ENCODE measurements around the gene PLCZ1. TPM values are rescaled to one million over a fixed set of nuclear protein-coding genes. Genes with fewer than 3 reads are reported as not detected.

PLCZ1 gene
- total and polyA plus RNA-seq, 12 donors = not detected

DNA sequence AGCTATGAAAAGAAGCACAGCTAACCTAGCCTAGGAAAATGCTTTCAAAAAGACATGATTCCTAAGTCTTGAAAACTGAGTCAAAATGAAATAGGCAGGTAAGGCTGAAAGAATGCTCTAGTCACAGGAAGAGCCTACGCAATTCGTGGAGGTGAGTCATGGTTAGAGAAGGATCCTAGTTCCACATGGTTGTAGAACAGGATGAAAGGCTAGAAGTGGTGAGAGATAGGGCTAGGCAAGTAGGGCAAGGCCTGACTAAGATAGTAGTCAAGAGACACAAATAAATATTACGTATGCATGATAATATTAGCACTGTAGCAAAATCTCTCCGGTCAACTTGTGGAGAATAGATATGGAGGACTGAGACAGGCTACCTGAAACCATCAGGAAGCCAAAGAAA lies 47.2 kb downstream of the PLCZ1 start:
- no peaks in the 10 kb centered on the region for H3K27me3 ChIP-seq
- H3K4me3 ChIP-seq = no peak overlapping the region
- no peaks in the 10 kb centered on the region for H3K36me3 ChIP-seq (replicated peaks in 1 of 2)
- H3K4me1 ChIP-seq (replicated peaks in 1 of 2) = no peaks in the 10 kb centered on the region
- no peaks in the 10 kb centered on the region for H3K9me3 ChIP-seq (replicated peaks in 1 of 3)
- intact Hi-C loops (cut with DNase I) = no loop called here
- TF ChIP-seq CTCF (IDR thresholded peaks at IDR 0.05) (no peak), POLR2A (IDR thresholded peaks at IDR 0.05) (no peak)
- no peak for DNase-seq
- 86 to 93% (median 90%) methylated on average over 4 of the region's 4 CpGs for WGBS, 4 donors
- no peak overlapping the region for H3K27ac ChIP-seq

DNA sequence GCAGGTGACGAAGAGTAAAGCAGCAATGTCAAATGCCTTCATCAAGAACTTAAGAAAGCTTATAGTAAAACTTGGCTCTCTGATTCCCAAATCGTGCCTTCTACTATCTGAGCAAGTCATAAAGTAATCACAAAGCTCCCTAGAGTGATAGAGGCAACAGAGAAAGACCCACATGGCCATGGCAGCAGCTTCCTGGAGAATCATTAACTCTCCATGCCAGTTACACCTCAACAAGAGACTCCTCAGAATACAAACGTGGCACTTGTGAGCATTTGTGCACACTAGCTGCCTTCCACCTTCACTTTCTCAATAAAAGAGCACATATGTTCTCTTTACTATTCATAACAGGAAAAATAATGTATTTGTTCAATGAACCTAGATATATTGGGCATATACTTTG lies 48.0 kb downstream of the PLCZ1 start:
- Histone ChIP-seq H3K4me1 (replicated peaks in 1 of 2) (no peaks in the 10 kb centered on the region), H3K4me3 (no peak overlapping the region), H3K36me3 (replicated peaks in 1 of 2) (no peaks in the 10 kb centered on the region), H3K27ac (no peak overlapping the region), H3K27me3 (no peaks in the 10 kb centered on the region), H3K9me3 (replicated peaks in 1 of 3) (no peaks in the 10 kb centered on the region)
- intact Hi-C loops (cut with DNase I) = no loop called here
- WGBS, 4 donors = 75 to 78% (median 76%) methylated on average over 3 of the region's 3 CpGs
- TF ChIP-seq CTCF (IDR thresholded peaks at IDR 0.05) (no peak), POLR2A (IDR thresholded peaks at IDR 0.05) (no peak)
- DNase-seq = no peak

GRCh38 chr12:18684430-18684829 lies 53.4 kb downstream of the PLCZ1 start:
- intact Hi-C loops (cut with DNase I) = no loop called here
- WGBS, 4 donors = 25 to 41% (median 31%) methylated on average over 1 of the region's 1 CpG
- no peaks in the 10 kb centered on the region for H3K9me3 ChIP-seq (replicated peaks in 1 of 3)
- peaks cover 0 to 5% of the 10 kb centered on the region in 2 donors for H3K4me1 ChIP-seq (replicated peaks in 1 of 2)
- no peak for TF ChIP-seq CTCF (IDR thresholded peaks at IDR 0.05)
- TF ChIP-seq POLR2A (IDR thresholded peaks at IDR 0.05) = no peak
- no peaks in the 10 kb centered on the region for H3K27me3 ChIP-seq
- H3K27ac ChIP-seq = no peak overlapping the region
- no peaks in the 10 kb centered on the region for H3K36me3 ChIP-seq (replicated peaks in 1 of 2)
- no peak overlapping the region for H3K4me3 ChIP-seq
- no peak for DNase-seq

- no peak for DNase-seq
- TF ChIP-seq CTCF (IDR thresholded peaks at IDR 0.05) (no peak), POLR2A (IDR thresholded peaks at IDR 0.05) (no peak)
- Histone ChIP-seq H3K27me3 (no peaks in the 10 kb centered on the region), H3K4me3 (no peak overlapping the region), H3K4me1 (replicated peaks in 1 of 2) (peaks cover 0 to 5% of the 10 kb centered on the region in 2 donors), H3K36me3 (replicated peaks in 1 of 2) (no peaks in the 10 kb centered on the region), H3K9me3 (replicated peaks in 1 of 3) (no peaks in the 10 kb centered on the region), H3K27ac (no peak overlapping the region)
- WGBS, 4 donors = 84 to 92% (median 86%) methylated on average over 2 of the region's 2 CpGs
- intact Hi-C loops (cut with DNase I) = no loop called here
Measured at GRCh38 chr12:18683327-18684013, 54.3 kb downstream of the PLCZ1 start.

Data from adrenal gland (tissue), 12 donors.